GM12874 (cell line): Measurements from ENCODE around the gene IMPG2.

Source experiments
- CTCF ChIP-seq: IDR thresholded peaks from 2 replicates; pipeline ENCODE4 v1.5.1; 2011; ENCODE audit warnings: low read depth, mild to moderate bottlenecking, control low read depth, low read length, moderate library complexity; ENCODE audit not compliant: insufficient read depth

IMPG2 gene

GRCh38 chr3:101217472-101218245 is 102.7 kb downstream of the IMPG2 start:
- no peak for TF ChIP-seq CTCF

DNA sequence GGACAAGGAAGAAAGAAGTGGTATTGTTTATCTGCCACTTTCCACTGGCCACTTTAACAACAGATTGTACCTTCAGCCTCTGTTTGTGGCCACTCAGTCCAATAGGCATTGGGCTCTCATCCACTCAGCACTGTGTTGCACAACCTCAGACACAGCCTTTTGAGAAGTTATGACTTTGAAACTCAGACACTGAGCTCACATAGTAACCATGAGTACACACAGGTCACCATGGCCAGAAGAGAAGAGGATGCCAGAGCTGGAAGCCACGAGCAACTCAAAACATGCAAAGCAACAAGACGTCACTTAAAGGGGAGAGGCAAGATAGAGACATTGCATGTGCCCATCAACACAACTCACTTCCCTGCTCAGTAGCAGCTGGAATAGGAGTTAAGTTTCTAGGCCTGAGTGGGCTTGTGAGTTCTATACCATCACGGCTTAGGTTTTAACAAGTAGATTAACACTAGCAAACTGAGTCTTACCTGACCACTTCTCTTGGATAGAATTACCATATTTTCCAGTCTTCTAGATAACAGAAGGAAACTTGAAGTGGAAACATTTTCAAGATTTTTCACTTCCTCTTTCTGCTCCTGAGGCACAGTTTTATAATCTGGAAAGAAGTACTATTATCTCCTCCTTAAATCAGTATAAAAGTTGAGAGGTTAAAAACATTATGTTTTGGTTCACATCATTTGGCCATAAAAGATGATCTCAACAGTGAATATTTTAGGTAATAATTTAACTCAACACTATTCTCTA is 103.5 kb downstream of the IMPG2 start:
- TF ChIP-seq CTCF = no peak

- no peak for TF ChIP-seq CTCF
Observed at GRCh38 chr3:101212730-101213129, 107.6 kb downstream of the IMPG2 start.

DNA sequence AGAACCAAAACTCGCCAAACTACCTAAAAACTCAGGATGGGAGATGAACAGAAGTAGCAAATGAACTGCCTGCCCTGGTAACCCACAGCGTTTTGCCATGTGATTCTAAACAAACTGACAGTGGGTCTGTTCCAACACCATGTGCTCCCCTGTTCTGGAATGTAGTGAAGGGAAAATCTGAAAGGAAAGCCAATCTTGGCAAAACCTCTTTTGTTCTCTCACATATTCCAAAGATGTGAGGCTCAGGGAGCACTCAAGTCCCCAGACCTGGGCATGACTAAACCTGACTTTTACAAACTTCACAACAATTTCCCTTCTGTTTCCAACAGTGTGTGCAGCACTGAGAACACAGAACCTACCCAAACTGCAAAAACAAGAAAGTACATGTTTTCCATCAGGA is 116.1 kb downstream of the IMPG2 start:
- TF ChIP-seq CTCF = no peak

- no peak for TF ChIP-seq CTCF
Observed at GRCh38 chr3:101203411-101203810, 117.0 kb downstream of the IMPG2 start.

DNA sequence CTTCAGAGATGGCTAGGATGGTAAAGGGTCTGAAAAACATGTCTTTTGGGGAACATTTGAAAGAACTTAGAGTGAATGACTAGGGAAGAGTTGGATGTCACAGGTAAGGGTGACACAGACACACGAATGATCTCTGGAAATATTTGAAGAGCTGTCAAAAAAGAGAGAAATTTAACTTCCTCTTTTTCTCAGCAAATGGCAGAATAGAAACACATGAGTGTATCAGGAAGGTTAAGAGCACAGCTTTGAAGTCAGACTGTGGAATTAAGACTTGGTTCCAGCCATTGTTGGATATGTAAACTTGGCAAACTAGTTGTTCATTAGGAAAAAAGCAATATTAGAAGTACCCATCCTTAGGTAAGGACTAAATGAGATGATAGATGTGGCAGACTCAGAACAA is 117.7 kb downstream of the IMPG2 start:
- no peak for TF ChIP-seq CTCF

GRCh38 chr3:101200461-101200860 is 119.9 kb downstream of the IMPG2 start:
- TF ChIP-seq CTCF = no peak
